ACC112 (cell line): ENCODE data around the gene WDR6.

ENCODE experiments used
- H2AFZ ChIP-seq: fragments of 200-600 bp; sonication (generic); one replicate; pipeline ENCODE4 v1.6.0; 2017; ENCODE audit warnings: antibody characterized with exemption, low read length; ENCODE audit not compliant: unreplicated experiment
- H3K27ac ChIP-seq: fragments of 200-600 bp; sonication (generic); 2 replicates; pipeline ENCODE4 v1.5.1; 2014; ENCODE audit warnings: low read depth, mild to moderate bottlenecking, antibody characterized with exemption, low read length, moderate library complexity
- H3K27me3 ChIP-seq: fragments of 200-600 bp; sonication (generic); 2 replicates; pipeline ENCODE4 v1.6.1; 2014; ENCODE audit warnings: mild to moderate bottlenecking, antibody characterized with exemption, low read length, moderate library complexity, mixed read lengths; ENCODE audit not compliant: insufficient read depth
- H3K36me3 ChIP-seq: fragments of 200-600 bp; sonication (generic); 2 replicates; pipeline ENCODE4 v1.6.1; 2016; ENCODE audit warnings: mild to moderate bottlenecking, antibody characterized with exemption, low read length, moderate library complexity, mixed read lengths; ENCODE audit not compliant: insufficient read depth
- H3K4me1 ChIP-seq: fragments of 200-600 bp; sonication (generic); one replicate; pipeline ENCODE4 v1.6.1; 2016; ENCODE audit warnings: low read length, mixed read lengths; ENCODE audit not compliant: insufficient read depth, unreplicated experiment, control insufficient read depth
- H3K4me3 ChIP-seq: fragments of 200-600 bp; sonication (generic); 2 replicates; pipeline ENCODE4 v1.5.1; 2014; ENCODE audit warnings: mild to moderate bottlenecking, low read depth, low read length
- H3K79me2 ChIP-seq: fragments of 200-600 bp; sonication (generic); one replicate; pipeline ENCODE4 v1.6.0; 2016; ENCODE audit warnings: low read length; ENCODE audit not compliant: control insufficient read depth, unreplicated experiment, insufficient read depth

Gene WDR6, protein sequence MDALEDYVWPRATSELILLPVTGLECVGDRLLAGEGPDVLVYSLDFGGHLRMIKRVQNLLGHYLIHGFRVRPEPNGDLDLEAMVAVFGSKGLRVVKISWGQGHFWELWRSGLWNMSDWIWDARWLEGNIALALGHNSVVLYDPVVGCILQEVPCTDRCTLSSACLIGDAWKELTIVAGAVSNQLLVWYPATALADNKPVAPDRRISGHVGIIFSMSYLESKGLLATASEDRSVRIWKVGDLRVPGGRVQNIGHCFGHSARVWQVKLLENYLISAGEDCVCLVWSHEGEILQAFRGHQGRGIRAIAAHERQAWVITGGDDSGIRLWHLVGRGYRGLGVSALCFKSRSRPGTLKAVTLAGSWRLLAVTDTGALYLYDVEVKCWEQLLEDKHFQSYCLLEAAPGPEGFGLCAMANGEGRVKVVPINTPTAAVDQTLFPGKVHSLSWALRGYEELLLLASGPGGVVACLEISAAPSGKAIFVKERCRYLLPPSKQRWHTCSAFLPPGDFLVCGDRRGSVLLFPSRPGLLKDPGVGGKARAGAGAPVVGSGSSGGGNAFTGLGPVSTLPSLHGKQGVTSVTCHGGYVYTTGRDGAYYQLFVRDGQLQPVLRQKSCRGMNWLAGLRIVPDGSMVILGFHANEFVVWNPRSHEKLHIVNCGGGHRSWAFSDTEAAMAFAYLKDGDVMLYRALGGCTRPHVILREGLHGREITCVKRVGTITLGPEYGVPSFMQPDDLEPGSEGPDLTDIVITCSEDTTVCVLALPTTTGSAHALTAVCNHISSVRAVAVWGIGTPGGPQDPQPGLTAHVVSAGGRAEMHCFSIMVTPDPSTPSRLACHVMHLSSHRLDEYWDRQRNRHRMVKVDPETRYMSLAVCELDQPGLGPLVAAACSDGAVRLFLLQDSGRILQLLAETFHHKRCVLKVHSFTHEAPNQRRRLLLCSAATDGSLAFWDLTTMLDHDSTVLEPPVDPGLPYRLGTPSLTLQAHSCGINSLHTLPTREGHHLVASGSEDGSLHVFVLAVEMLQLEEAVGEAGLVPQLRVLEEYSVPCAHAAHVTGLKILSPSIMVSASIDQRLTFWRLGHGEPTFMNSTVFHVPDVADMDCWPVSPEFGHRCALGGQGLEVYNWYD

DNA sequence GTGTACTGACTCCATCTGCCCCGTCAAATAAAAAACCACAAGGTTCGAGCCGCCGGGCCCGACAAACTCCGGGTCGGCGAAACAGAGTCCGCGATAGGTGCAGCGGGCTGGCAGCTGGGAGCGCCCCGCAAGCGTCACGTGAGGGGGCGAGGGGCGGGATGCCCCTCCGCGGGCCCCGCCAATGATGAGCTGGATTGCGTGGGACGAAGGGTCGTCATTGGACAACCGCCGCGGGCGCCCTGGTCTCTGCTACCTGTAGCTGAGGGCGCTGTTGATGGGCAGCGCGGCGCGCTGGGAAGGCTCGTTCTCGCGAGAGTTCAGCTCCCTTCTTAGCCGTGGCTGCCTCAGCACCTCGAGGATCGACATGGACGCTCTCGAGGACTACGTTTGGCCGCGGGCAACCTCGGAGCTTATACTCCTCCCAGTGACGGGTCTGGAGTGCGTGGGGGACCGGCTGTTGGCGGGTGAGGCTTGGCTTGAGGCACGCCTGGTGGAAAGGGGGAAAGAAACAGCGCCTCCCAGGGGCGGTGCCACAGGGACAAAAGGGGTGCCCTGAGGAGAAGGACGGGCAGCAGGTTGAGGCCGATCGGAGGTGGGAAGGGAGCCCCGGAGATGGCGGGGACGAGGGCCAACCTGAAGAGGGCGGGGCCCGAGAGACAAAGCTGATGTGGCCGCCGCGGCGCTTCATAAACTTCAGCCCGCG, at the start of gene WDR6:
TSS of gene WDR6 (plus strand) at position 324 of the 703 bp plus-strand sequence. CDS start at position 365, 41 bp downstream.
- H2AFZ ChIP-seq: peak within 1 kb of the TSS; percentile 90
- H3K27ac ChIP-seq: peak within 1 kb of the TSS; percentile 85
- H3K4me3 ChIP-seq: peak within 1 kb of the TSS; percentile 95
- H3K36me3 ChIP-seq: no peaks in the 10 kb centered on the region
- H3K4me1 ChIP-seq: peaks cover 15% of the 10 kb centered on the region
- H3K27me3 ChIP-seq: no peaks in the 10 kb centered on the region
- peaks cover 25% of the 10 kb centered on the region for H3K79me2 ChIP-seq

DNA sequence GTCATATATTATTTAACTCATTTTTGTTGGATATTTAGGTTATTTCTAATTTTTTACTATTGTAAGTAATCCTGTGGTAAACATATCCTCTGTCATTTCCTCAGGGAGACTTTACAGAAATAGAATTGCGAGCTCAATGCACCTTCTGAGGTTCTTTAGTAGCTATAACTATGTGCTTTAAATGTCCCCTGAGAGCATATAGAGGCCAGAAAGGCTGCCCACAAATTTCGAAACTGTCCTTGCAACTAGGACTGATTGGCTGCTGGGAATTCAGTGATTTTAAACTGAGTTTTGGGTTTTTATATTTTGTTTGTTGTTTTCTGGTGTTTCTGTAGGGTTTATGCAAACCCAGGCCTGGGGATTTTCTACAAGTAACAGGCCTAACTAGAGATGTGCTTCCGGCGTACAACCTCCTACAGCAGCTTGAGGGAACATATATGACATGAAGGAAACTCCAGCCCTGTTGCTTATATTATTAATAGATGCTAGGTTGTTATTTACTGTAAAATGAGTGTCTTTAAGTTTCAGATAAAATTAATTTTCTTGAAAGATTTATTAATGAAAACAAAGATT, 46.3 kb upstream of the WDR6 start:
- Histone ChIP-seq H3K27ac (no peak overlapping the region), H3K79me2 (peaks cover 15% of the 10 kb centered on the region), H3K36me3 (no peaks in the 10 kb centered on the region)

DNA sequence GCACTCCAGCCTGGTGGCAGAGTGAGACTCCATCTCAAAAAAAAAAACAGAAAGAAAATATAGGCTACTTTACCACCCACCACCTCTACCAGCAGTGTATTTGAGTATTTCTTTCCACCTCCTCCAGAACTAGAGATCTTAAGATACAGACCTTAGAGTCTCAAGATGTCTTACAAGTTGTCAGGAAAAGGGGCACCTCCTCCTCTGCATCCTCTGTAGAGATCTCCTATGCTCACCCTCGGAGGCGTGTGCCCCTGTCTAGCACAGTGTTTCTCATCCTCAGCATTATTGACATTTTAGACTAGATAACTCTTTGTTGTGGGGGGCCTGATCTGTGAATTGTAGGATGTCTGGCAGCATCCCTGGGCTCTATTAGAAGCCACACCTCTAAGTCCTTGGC, 44.9 kb upstream of the WDR6 start:
- Histone ChIP-seq H3K79me2 (peaks cover 9% of the 10 kb centered on the region), H3K27ac (no peak overlapping the region), H3K36me3 (no peaks in the 10 kb centered on the region), H2AFZ (no peak overlapping the region), H3K27me3 (no peaks in the 10 kb centered on the region), H3K4me1 (peaks cover 5% of the 10 kb centered on the region), H3K4me3 (no peak overlapping the region)

More for the DNA sequence above, 46.3 kb upstream of the WDR6 start:
- H3K4me3 ChIP-seq: no peak overlapping the region
- H3K4me1 ChIP-seq: peaks cover 5% of the 10 kb centered on the region
- no peak overlapping the region for H2AFZ ChIP-seq
- H3K27me3 ChIP-seq: no peaks in the 10 kb centered on the region

DNA sequence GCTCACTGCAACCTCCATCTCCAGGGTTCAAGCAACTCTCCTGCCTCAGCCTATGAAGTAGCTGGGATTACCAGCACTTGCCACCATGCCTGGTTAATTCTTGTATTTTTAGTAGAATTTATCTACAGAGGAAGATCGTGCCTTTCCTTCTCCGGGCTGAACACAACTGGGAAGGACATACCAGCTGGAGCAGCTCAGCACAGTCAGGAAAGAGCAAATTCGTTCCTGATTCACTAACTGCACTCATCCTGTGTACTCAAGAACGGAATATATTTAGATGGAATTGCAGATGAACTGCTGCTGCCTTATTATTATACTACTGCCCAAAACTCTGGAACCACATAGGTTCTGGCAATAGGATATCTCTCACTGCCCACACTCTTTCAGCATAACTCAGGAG, 44.3 kb upstream of the WDR6 start:
- Histone ChIP-seq H3K27me3 (no peaks in the 10 kb centered on the region), H3K79me2 (peaks cover 7% of the 10 kb centered on the region), H3K27ac (no peak overlapping the region), H3K36me3 (no peaks in the 10 kb centered on the region), H3K4me3 (no peak overlapping the region), H2AFZ (no peak overlapping the region), H3K4me1 (peaks cover 5% of the 10 kb centered on the region)

DNA sequence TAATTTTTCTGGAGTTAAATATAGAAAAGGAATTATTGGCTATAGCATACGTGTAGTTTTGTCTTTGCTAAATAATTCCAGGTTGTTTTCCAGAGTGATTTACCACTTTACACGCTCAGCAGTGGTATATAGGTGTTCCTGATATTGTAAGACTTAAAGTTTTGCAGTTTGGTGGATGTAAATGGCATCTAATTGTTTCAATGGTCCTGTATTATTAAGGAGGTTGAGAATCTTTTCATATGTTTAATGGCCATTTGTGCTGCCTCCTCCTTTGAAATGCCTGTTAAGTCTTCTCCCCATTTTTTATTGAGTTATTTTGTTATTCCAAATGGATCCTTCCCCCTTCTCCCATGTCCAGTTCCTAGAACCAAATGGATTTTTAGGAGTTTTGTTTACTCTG, 43.6 kb upstream of the WDR6 start:
- Histone ChIP-seq H3K27ac (no peak overlapping the region), H3K4me1 (peaks cover 5% of the 10 kb centered on the region), H2AFZ (no peak overlapping the region), H3K79me2 (peaks cover 4% of the 10 kb centered on the region), H3K4me3 (no peak overlapping the region), H3K27me3 (no peaks in the 10 kb centered on the region), H3K36me3 (no peaks in the 10 kb centered on the region)

DNA sequence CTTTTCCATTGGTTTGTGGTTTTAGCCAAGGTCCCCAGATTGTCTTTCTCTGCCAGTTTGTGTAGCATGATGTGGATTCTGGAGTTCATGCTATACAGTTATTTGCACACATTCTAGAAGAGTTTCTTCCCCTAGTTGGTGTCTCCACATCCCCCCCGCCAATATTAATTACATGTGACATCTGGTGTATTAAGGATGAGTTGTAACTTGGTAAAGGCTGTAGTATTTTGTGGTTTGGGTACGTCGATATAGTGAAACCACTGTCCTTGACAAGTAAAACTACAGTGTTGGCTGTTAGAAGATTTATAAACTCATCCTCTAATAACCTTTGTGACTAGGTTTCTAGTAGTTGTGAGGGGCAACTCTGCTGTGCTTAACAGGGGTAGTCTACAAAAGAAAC, 40.8 kb upstream of the WDR6 start:
- no peak overlapping the region for H3K27ac ChIP-seq
- peaks cover under 1% of the 10 kb centered on the region; the same call in 1 of the 2 replicates for H3K36me3 ChIP-seq

DNA sequence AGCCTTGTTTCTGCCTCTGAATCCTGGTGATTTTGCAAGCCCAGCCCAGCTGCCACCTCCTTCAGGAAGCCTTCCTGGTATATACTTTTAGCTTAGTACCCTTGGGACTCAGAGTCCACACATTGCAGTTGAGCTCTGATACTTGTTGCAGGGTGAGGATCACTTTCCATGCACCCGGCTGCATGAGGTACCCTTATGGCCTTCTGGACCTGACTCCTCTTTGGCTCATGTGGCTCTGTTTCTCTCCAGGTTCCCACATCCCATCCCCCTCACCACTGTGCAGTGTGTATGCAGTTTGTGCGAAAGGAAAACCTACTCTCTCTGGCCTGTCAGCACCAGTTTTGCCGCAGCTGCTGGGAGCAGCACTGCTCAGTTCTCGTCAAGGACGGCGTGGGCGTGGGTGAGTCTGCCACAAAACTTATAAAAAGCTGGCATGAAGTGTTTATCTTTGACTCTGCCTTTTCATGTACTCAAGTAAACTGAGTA, 40.3 kb upstream of the WDR6 start:
- H3K4me1 ChIP-seq: no peaks in the 10 kb centered on the region
- H3K4me3 ChIP-seq: no peak overlapping the region
- H2AFZ ChIP-seq: no peak overlapping the region
- no peaks in the 10 kb centered on the region for H3K79me2 ChIP-seq
- no peak overlapping the region for H3K27ac ChIP-seq
- no peaks in the 10 kb centered on the region for H3K27me3 ChIP-seq
- H3K36me3 ChIP-seq: peaks cover 4% of the 10 kb centered on the region; the same call in 1 of the 2 replicates

More for the DNA sequence above, 40.8 kb upstream of the WDR6 start:
- no peak overlapping the region for H2AFZ ChIP-seq
- no peak overlapping the region for H3K4me3 ChIP-seq
- no peaks in the 10 kb centered on the region for H3K4me1 ChIP-seq
- no peaks in the 10 kb centered on the region for H3K79me2 ChIP-seq
- no peaks in the 10 kb centered on the region for H3K27me3 ChIP-seq

DNA sequence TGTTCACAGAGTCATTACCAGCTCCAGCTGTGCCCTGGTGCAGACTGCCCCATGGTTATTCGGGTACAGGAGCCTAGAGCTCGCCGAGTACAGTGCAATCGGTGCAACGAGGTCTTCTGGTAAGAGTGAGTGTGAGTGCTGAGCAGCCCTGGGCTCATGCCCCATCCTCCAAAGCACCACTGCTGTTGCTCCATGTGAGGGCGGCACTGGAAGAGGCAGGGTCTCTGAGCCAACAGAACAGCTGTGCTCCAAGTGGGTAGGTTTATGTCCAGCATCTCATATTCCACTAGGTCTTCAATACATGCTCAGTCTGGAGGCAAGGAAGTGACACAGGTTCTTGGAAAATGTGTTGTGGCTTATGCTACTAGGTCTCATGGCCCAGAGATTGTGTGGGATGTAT, 36.6 kb upstream of the WDR6 start:
- H2AFZ ChIP-seq: no peak overlapping the region
- H3K27me3 ChIP-seq: no peaks in the 10 kb centered on the region
- peaks cover 12% of the 10 kb centered on the region; the same call in 1 of the 2 replicates for H3K36me3 ChIP-seq
- no peaks in the 10 kb centered on the region for H3K79me2 ChIP-seq
- H3K4me1 ChIP-seq: no peaks in the 10 kb centered on the region
- H3K27ac ChIP-seq: no peak overlapping the region
- H3K4me3 ChIP-seq: no peak overlapping the region

DNA sequence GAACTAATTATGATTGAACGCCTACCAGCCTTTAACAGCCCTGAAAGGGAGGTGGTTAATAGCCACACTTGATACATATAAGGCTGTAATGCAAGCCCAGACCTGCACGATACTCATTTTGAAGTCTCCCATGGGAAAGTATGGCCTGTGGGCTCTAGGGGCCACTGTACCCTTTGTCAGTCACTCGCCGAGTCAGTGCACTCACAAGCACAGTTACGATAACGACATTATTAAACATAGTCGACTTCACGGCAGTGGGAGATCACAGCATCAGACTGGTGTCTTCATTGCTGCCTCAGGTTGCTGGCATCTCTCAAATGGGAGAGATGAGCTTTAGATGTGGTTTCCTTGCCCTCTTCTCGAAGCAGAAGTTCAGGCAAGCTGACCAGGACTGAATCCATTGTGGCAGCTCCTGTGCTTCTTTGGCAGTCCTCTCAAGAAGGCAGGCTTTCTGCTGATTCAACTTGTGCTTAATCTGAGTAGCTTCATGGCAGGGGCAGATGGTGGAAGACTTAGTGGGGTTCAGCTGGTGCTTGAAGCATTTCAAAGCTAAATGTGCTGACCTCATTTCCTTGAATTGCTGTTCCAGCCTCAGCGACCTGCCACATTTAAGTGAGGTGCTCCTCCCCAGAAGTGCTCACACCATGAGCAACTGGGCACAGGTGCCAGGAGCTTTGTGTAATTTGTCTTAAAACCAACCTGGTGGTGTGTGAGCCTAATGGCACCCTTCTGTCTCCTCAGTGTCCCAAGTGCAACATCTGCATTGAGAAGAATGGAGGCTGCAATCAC, 32.9 kb upstream of the WDR6 start:
- H3K36me3 ChIP-seq: peaks cover 19% of the 10 kb centered on the region; the same call in 1 of the 2 replicates
- H3K4me1 ChIP-seq: no peaks in the 10 kb centered on the region
- no peaks in the 10 kb centered on the region for H3K27me3 ChIP-seq
- no peak overlapping the region for H3K27ac ChIP-seq
- H3K4me3 ChIP-seq: no peak overlapping the region
- no peak overlapping the region for H2AFZ ChIP-seq
- no peaks in the 10 kb centered on the region for H3K79me2 ChIP-seq
